Parathyroid adenoma (tissue), 2 donors: ENCODE measurements around the gene HIGD1C.

ENCODE experiments used
- H2AFZ ChIP-seq: fragments of 300-600 bp; sonication (generic); one replicate; pipeline ENCODE4 v1.7.0; 2017; ENCODE audit warnings: antibody characterized with exemption, mild to moderate bottlenecking
- H3K27ac ChIP-seq: fragments of 300-600 bp; sonication (generic); one replicate; pipeline ENCODE4 v1.7.0; 2017
- H3K27me3 ChIP-seq: fragments of 300-600 bp; sonication (generic); one replicate; pipeline ENCODE4 v1.7.0; 2017; ENCODE audit warnings: low read length; ENCODE audit not compliant: control insufficient read depth, insufficient read depth
- H3K36me3 ChIP-seq: fragments of 300-600 bp; sonication (generic); one replicate; pipeline ENCODE4 v1.7.0; 2017; ENCODE audit warnings: low read length; ENCODE audit not compliant: control insufficient read depth, insufficient read depth
- H3K4me1 ChIP-seq: fragments of 300-600 bp; sonication (generic); one replicate; pipeline ENCODE4 v1.7.0; 2017; ENCODE audit warnings: control low read depth
- H3K4me2 ChIP-seq: fragments of 300-600 bp; sonication (generic); one replicate; pipeline ENCODE4 v1.7.0; 2017; ENCODE audit warnings: low read length
- H3K4me3 ChIP-seq: fragments of 300-600 bp; sonication (generic); one replicate; pipeline ENCODE4 v1.7.0; 2017; ENCODE audit warnings: low read depth, low read length
- H3K79me2 ChIP-seq: fragments of 300-600 bp; sonication (generic); one replicate; pipeline ENCODE4 v1.7.0; 2017; ENCODE audit warnings: control low read depth
- H3K9ac ChIP-seq: fragments of 300-600 bp; sonication (generic); one replicate; pipeline ENCODE4 v1.7.0; 2017; ENCODE audit warnings: mild to moderate bottlenecking
- H3K9me3 ChIP-seq: fragments of 300-600 bp; sonication (generic); one replicate; pipeline ENCODE4 v1.7.0; 2017; ENCODE audit warnings: low read length; ENCODE audit not compliant: control insufficient read depth
- CTCF ChIP-seq: fragments of 300-600 bp; sonication (generic); IDR thresholded peaks from one replicate; pipeline ENCODE4 v1.7.0; 2017; ENCODE audit warnings: antibody characterized with exemption, mild to moderate bottlenecking
- donor health status: primary hyperparathyroidism.

Gene HIGD1C

DNA sequence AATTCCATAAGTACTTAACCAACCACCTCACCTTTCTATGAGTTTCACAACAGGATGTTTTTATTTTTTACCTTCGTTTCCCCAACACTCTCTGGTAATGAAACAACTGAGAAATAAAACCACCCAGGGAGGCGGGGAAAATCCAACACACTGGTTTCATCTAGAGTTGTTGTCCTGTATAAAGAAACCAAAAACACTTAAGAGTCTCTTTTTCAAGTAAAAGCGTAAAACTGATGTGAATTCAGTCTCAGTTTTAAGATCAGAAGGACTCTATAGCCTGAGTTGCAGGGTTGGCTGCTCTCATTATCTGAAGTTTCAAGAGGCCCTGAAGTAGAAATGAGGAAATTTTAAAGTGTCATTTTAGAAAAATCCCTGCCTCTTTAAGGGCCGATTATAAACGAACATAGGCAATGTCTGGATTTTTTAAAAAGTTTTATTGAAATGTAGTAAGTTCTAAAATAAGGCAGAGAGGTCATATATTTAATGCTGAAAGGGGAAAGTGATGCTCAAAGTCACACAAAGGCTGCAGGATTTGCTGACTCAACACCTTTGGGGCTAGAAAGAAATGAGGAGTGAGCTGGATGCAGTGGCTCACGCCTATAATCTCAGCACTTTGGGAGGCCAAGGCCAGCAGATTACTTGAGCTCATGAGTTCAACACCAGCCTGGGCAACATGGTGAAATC is 27.2 kb downstream of the HIGD1C start:
- no peak overlapping the region for H3K4me3 ChIP-seq
- H3K79me2 ChIP-seq: no peaks in the 10 kb centered on the region
- no peak overlapping the region for H3K4me2 ChIP-seq
- no peaks in the 10 kb centered on the region for H3K4me1 ChIP-seq
- no peak overlapping the region for H3K27ac ChIP-seq
- no peaks in the 10 kb centered on the region for H3K9me3 ChIP-seq
- no peak overlapping the region for H2AFZ ChIP-seq
- no peak overlapping the region for H3K9ac ChIP-seq
- TF ChIP-seq CTCF: no peak
- no peaks in the 10 kb centered on the region for H3K27me3 ChIP-seq
- H3K36me3 ChIP-seq: no peaks in the 10 kb centered on the region

DNA sequence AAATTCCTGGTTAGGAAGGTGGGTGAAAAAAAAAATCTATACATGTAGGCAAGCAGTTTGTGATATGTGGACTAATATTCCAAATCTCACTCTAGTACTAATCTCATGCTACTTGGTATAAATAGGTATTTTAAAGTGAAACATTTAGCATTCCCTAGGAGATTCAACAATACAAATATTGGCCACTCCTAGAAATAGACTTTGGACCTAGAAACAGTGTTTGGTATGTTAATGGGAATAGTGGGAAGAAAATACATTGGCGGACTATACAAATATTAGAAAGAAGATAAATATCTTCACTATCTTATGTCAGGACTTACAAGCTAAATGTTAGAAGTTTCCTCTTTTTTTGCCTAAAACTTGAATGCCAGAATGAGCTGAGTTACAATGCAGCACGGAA is 28.2 kb downstream of the HIGD1C start:
- no peak overlapping the region for H3K27ac ChIP-seq
- no peak overlapping the region for H3K9ac ChIP-seq
- H3K4me2 ChIP-seq: no peak overlapping the region
- no peaks in the 10 kb centered on the region for H3K36me3 ChIP-seq
- H2AFZ ChIP-seq: no peak overlapping the region
- no peaks in the 10 kb centered on the region for H3K27me3 ChIP-seq
- H3K9me3 ChIP-seq: no peaks in the 10 kb centered on the region
- no peak overlapping the region for H3K4me3 ChIP-seq
- TF ChIP-seq CTCF: no peak
- H3K4me1 ChIP-seq: no peaks in the 10 kb centered on the region
- no peaks in the 10 kb centered on the region for H3K79me2 ChIP-seq

GRCh38 chr12:50981319-50982239 is 29.2 kb downstream of the HIGD1C start:
- Histone ChIP-seq H3K27me3 (no peaks in the 10 kb centered on the region), H3K9ac (no peak overlapping the region), H3K27ac (no peak overlapping the region), H3K36me3 (no peaks in the 10 kb centered on the region), H2AFZ (no peak overlapping the region), H3K4me2 (no peak overlapping the region), H3K79me2 (no peaks in the 10 kb centered on the region), H3K4me3 (no peak overlapping the region), H3K4me1 (no peaks in the 10 kb centered on the region), H3K9me3 (no peaks in the 10 kb centered on the region)
- TF ChIP-seq CTCF: no peak

- no peak for TF ChIP-seq CTCF
- no peaks in the 10 kb centered on the region for H3K27me3 ChIP-seq
- H3K4me2 ChIP-seq: no peak overlapping the region
- H3K27ac ChIP-seq: peak overlapping the region; percentile 13
- H3K4me1 ChIP-seq: no peaks in the 10 kb centered on the region
- H3K4me3 ChIP-seq: no peak overlapping the region
- no peak overlapping the region for H2AFZ ChIP-seq
- no peak overlapping the region for H3K9ac ChIP-seq
- no peaks in the 10 kb centered on the region for H3K79me2 ChIP-seq
- H3K36me3 ChIP-seq: no peaks in the 10 kb centered on the region
- no peaks in the 10 kb centered on the region for H3K9me3 ChIP-seq
Observed at GRCh38 chr12:50984586-50985298, 32.4 kb downstream of the HIGD1C start.
